Parathyroid adenoma (tissue), 2 donors: ENCODE measurements around the gene SCP2.
"Not testable (repeated sequence)": the region's sequence is repeated elsewhere in the genome, so short reads cannot be mapped to it uniquely, and the experiment has no call there.

Experiments
- H2AFZ ChIP-seq: fragments of 300-600 bp; sonication (generic); one replicate; pipeline ENCODE4 v1.7.0; 2017; ENCODE audit warnings: antibody characterized with exemption, mild to moderate bottlenecking
- H3K27ac ChIP-seq: fragments of 300-600 bp; sonication (generic); one replicate; pipeline ENCODE4 v1.7.0; 2017
- H3K27me3 ChIP-seq: fragments of 300-600 bp; sonication (generic); one replicate; pipeline ENCODE4 v1.7.0; 2017; ENCODE audit warnings: low read length; ENCODE audit not compliant: control insufficient read depth, insufficient read depth
- H3K36me3 ChIP-seq: fragments of 300-600 bp; sonication (generic); one replicate; pipeline ENCODE4 v1.7.0; 2017; ENCODE audit warnings: low read length; ENCODE audit not compliant: control insufficient read depth, insufficient read depth
- H3K4me1 ChIP-seq: fragments of 300-600 bp; sonication (generic); one replicate; pipeline ENCODE4 v1.7.0; 2017; ENCODE audit warnings: control low read depth
- H3K4me2 ChIP-seq: fragments of 300-600 bp; sonication (generic); one replicate; pipeline ENCODE4 v1.7.0; 2017; ENCODE audit warnings: low read length
- H3K4me3 ChIP-seq: fragments of 300-600 bp; sonication (generic); one replicate; pipeline ENCODE4 v1.7.0; 2017; ENCODE audit warnings: low read depth, low read length
- H3K79me2 ChIP-seq: fragments of 300-600 bp; sonication (generic); one replicate; pipeline ENCODE4 v1.7.0; 2017; ENCODE audit warnings: control low read depth
- H3K9ac ChIP-seq: fragments of 300-600 bp; sonication (generic); one replicate; pipeline ENCODE4 v1.7.0; 2017; ENCODE audit warnings: mild to moderate bottlenecking
- H3K9me3 ChIP-seq: fragments of 300-600 bp; sonication (generic); one replicate; pipeline ENCODE4 v1.7.0; 2017; ENCODE audit warnings: low read length; ENCODE audit not compliant: control insufficient read depth
- CTCF ChIP-seq: fragments of 300-600 bp; sonication (generic); IDR thresholded peaks from one replicate; pipeline ENCODE4 v1.7.0; 2017; ENCODE audit warnings: antibody characterized with exemption, mild to moderate bottlenecking
- donor health status: primary hyperparathyroidism.

The SCP2 gene

DNA sequence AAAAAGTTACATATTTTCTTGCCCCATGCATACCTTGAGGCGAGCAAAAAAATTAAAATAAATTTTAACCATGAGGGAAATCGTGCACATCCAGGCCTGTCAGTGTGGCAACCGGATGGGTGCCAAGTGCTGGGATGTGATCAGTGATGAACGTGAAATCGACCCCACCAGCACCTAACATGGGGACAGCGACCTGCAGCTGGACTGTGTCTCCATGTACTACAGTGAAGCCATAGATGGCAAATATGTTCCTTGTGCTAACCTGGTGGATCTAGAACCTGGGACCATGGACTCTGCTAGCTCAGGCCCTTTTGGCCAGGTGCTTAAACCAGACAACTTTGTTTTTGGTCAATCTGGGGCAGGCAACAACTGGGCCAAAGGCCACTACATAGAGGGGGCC lies 67.6 kb downstream of the SCP2 start:
- H3K4me1 ChIP-seq: no peaks in the 10 kb centered on the region
- H3K9me3 ChIP-seq: no peaks in the 10 kb centered on the region
- H3K27ac ChIP-seq: no peak overlapping the region
- no peaks in the 10 kb centered on the region for H3K79me2 ChIP-seq
- no peak overlapping the region for H3K4me3 ChIP-seq
- no peak overlapping the region for H3K9ac ChIP-seq
- no peak for TF ChIP-seq CTCF
- no peak overlapping the region for H3K4me2 ChIP-seq
- no peak overlapping the region for H2AFZ ChIP-seq
- H3K36me3 ChIP-seq: no peaks in the 10 kb centered on the region
- H3K27me3 ChIP-seq: no peaks in the 10 kb centered on the region

GRCh38 chr1:52996653-52997052 lies 69.6 kb downstream of the SCP2 start:
- H3K27ac ChIP-seq: no peak overlapping the region
- no peaks in the 10 kb centered on the region for H3K4me1 ChIP-seq

GRCh38 chr1:53001128-53001527 lies 74.1 kb downstream of the SCP2 start:
- Histone ChIP-seq H2AFZ (no peak overlapping the region), H3K9ac (no peak overlapping the region), H3K79me2 (no peaks in the 10 kb centered on the region), H3K9me3 (no peaks in the 10 kb centered on the region), H3K27me3 (no peaks in the 10 kb centered on the region), H3K4me2 (no peak overlapping the region), H3K4me3 (no peak overlapping the region), H3K36me3 (no peaks in the 10 kb centered on the region), H3K4me1 (no peaks in the 10 kb centered on the region), H3K27ac (no peak overlapping the region)
- TF ChIP-seq CTCF: no peak

More at GRCh38 chr1:52996653-52997052, 69.6 kb downstream of the SCP2 start:
- H3K79me2 ChIP-seq: no peaks in the 10 kb centered on the region
- no peaks in the 10 kb centered on the region for H3K27me3 ChIP-seq
- no peak overlapping the region for H2AFZ ChIP-seq
- no peak for TF ChIP-seq CTCF
- H3K9ac ChIP-seq: no peak overlapping the region
- no peak overlapping the region for H3K4me2 ChIP-seq
- no peak overlapping the region for H3K4me3 ChIP-seq
- no peaks in the 10 kb centered on the region for H3K36me3 ChIP-seq
- no peaks in the 10 kb centered on the region for H3K9me3 ChIP-seq

GRCh38 chr1:53006612-53007011 lies 79.5 kb downstream of the SCP2 start:
- not testable (repeated sequence) for H3K4me2 ChIP-seq, H3K9me3 ChIP-seq, H3K9ac ChIP-seq, H3K36me3 ChIP-seq, H3K4me3 ChIP-seq, H3K27ac ChIP-seq, H3K4me1 ChIP-seq, H3K27me3 ChIP-seq, H3K79me2 ChIP-seq, H2AFZ ChIP-seq

DNA sequence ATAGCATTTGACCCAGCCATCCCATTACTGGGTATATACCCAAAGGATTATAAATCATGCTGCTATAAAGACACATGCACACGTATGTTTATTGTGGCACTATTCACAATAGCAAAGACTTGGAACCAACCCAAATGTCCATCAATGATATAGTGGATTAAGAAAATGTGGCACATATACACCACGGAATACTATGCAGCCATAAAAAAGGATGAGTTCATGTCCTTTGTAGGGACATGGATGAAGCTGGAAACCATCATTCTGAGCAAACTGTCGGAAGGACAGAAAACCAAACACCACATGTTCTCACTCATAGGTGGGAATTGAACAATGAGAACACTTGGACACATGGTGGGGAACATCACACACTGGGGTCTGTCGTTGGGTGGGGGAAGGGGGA lies 83.2 kb downstream of the SCP2 start:
- H3K36me3 ChIP-seq, H3K4me3 ChIP-seq, H3K9me3 ChIP-seq, H3K79me2 ChIP-seq, H3K27ac ChIP-seq, H3K4me1 ChIP-seq, H3K4me2 ChIP-seq, H3K27me3 ChIP-seq, H3K9ac ChIP-seq, H2AFZ ChIP-seq: not testable (repeated sequence)

GRCh38 chr1:53011175-53011574 lies 84.1 kb downstream of the SCP2 start:
- peaks cover 2% of the 10 kb centered on the region for H3K79me2 ChIP-seq
- no peak overlapping the region for H3K4me2 ChIP-seq
- H3K27me3 ChIP-seq: no peaks in the 10 kb centered on the region
- H3K36me3 ChIP-seq: no peaks in the 10 kb centered on the region
- H3K27ac ChIP-seq: no peak overlapping the region
- no peak for TF ChIP-seq CTCF
- no peaks in the 10 kb centered on the region for H3K4me1 ChIP-seq
- no peak overlapping the region for H2AFZ ChIP-seq
- no peak overlapping the region for H3K4me3 ChIP-seq
- no peaks in the 10 kb centered on the region for H3K9me3 ChIP-seq
- no peak overlapping the region for H3K9ac ChIP-seq
